ENCODE measurements around the gene AIG1. TPM values are rescaled to one million over a fixed set of nuclear protein-coding genes. Genes with fewer than 3 reads are reported as not detected.

Gene AIG1
- total RNA-seq, 2 donors from 2014 or later: 15.6 to 27.0 TPM

GRCh38 chr6:143356101-143356880 lies 295.6 kb downstream of the AIG1 start:
- ATAC-seq (no peak), DNase-seq (no peak)
- intact Hi-C loops (cut with DNase I, micrococcal nuclease): no loop called here

GRCh38 chr6:143357152-143357551 lies 296.5 kb downstream of the AIG1 start:
- no peak for DNase-seq
- intact Hi-C loops (cut with DNase I, micrococcal nuclease): no loop called here
- no peak for ATAC-seq

- intact Hi-C loops (cut with DNase I, micrococcal nuclease): no loop called here
- DNase-seq (no peak), ATAC-seq (no peak)
Observed at GRCh38 chr6:143357561-143358255, 297.0 kb downstream of the AIG1 start.

- no peak for ATAC-seq
- no peak for DNase-seq
- intact Hi-C loops (cut with DNase I, micrococcal nuclease): no loop called here
Observed at GRCh38 chr6:143361536-143362191, 301.0 kb downstream of the AIG1 start.

- no peak for DNase-seq
- ATAC-seq: no peak
- intact Hi-C loops (cut with DNase I, micrococcal nuclease): no loop called here
Observed at GRCh38 chr6:143362192-143362558, 301.5 kb downstream of the AIG1 start.

- ATAC-seq: no peak
- intact Hi-C loops (cut with DNase I, micrococcal nuclease): no loop called here
- no peak for DNase-seq
Observed at GRCh38 chr6:143363299-143363698, 302.6 kb downstream of the AIG1 start.

GRCh38 chr6:143368426-143368825 lies 307.7 kb downstream of the AIG1 start:
- intact Hi-C loops (cut with DNase I, micrococcal nuclease): no loop called here
- DNase-seq (no peak), ATAC-seq (no peak)

- no peak for ATAC-seq
- no peak for DNase-seq
- intact Hi-C loops (cut with DNase I, micrococcal nuclease): no loop called here
Observed at GRCh38 chr6:143369971-143370370, 309.3 kb downstream of the AIG1 start.

- intact Hi-C loops (cut with DNase I, micrococcal nuclease): no loop called here
- DNase-seq (no peak), ATAC-seq (no peak)
Observed at GRCh38 chr6:143370812-143371370, 310.2 kb downstream of the AIG1 start.

GRCh38 chr6:143372199-143372882 lies 311.7 kb downstream of the AIG1 start:
- intact Hi-C loops (cut with DNase I, micrococcal nuclease): no loop called here
- ATAC-seq (no peak), DNase-seq (no peak)

- intact Hi-C loops (cut with DNase I, micrococcal nuclease): no loop called here
- DNase-seq (no peak), ATAC-seq (no peak)
Observed at GRCh38 chr6:143374014-143374413, 313.3 kb downstream of the AIG1 start.

GRCh38 chr6:143375022-143375585 lies 314.4 kb downstream of the AIG1 start:
- ATAC-seq (no peak), DNase-seq (no peak)
- intact Hi-C loops (cut with DNase I, micrococcal nuclease): no loop called here

- DNase-seq: no peak
- intact Hi-C loops (cut with DNase I, micrococcal nuclease): no loop called here
- ATAC-seq: no peak
Observed at GRCh38 chr6:143376375-143376774, 315.7 kb downstream of the AIG1 start.

- intact Hi-C loops (cut with DNase I, micrococcal nuclease): no loop called here
- DNase-seq (no peak), ATAC-seq (no peak)
Observed at GRCh38 chr6:143376861-143377260, 316.2 kb downstream of the AIG1 start.

- no peak for DNase-seq
- intact Hi-C loops (cut with DNase I, micrococcal nuclease): no loop called here
- ATAC-seq: no peak
Observed at GRCh38 chr6:143385636-143386035, 324.9 kb downstream of the AIG1 start.

- ATAC-seq (no peak), DNase-seq (no peak)
- intact Hi-C loops (cut with DNase I, micrococcal nuclease): no loop called here
Observed at GRCh38 chr6:143390278-143390677, 329.6 kb downstream of the AIG1 start.
